ENCODE measurements around the gene CACNA1C. TPM values are rescaled to one million over a fixed set of nuclear protein-coding genes. Genes with fewer than 3 reads are reported as not detected.

CACNA1C gene
- total RNA-seq, 2 experiments from 2014 or later, result 0.69 to 1.4 TPM

DNA sequence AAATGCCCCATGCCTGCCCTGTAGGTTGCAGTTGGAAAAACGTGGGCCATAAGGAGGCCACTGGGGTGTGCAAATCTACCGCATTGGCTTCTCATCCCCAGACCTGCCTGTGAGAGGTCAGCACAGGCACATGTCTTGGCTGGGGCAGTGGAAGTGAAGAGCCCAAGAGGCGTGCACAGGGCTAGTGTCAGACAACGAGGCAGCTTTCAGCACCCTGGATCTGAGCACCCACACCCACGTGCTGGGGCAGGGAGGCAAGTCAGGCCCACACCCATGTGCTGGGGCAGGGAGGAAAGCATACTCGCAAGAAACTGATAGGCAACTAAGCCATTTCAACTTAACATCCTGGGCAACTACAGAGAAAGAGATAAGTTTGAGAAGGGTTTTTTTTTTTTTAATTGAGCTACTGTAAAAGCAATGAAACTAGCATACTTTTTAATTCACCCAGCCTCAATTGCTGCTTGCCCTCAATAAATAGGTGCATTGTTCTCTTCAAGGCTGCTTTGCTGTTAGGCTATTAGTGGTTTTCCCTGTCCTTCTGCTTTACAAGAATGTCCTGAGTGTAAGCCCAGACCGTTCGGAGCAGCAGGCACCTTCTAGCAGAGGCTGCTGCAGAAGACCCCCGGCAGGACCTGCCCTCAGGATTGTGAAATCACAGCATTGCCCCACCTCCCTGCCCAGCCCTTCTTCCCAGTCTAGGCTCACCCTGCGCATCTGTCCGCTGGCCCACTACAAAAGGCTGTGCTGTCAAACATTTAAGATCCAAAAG is 386.7 kb downstream of the CACNA1C start:
- DNase-seq (ENCODE audit: low spot score), result no peak
- intact Hi-C loops (cut with micrococcal nuclease; ENCODE audit: unreplicated experiment), result no loop called here
- H4K20me1 ChIP-seq (ENCODE audit: insufficient read depth, low read length), result no peaks in the 10 kb centered on the region
- no peak overlapping the region for H3K4me3 ChIP-seq (ENCODE audit: low read depth, low read length, poor library complexity, severe bottlenecking)
- no peaks in the 10 kb centered on the region for H3K9me3 ChIP-seq (ENCODE audit: low read length)
- BruUV-seq (replicated peaks), result no TSS peak
- no peaks in the 10 kb centered on the region for H3K79me2 ChIP-seq (ENCODE audit: insufficient read depth, low read depth, low read length)
- H3K4me2 ChIP-seq (ENCODE audit: low read length), result no peak overlapping the region
- no peak overlapping the region for H3K27ac ChIP-seq (ENCODE audit: low read depth, low read length, poor library complexity, severe bottlenecking)
- no peaks in the 10 kb centered on the region for H3K36me3 ChIP-seq (ENCODE audit: insufficient read depth, low read length)
- TF ChIP-seq, protein P1, sequence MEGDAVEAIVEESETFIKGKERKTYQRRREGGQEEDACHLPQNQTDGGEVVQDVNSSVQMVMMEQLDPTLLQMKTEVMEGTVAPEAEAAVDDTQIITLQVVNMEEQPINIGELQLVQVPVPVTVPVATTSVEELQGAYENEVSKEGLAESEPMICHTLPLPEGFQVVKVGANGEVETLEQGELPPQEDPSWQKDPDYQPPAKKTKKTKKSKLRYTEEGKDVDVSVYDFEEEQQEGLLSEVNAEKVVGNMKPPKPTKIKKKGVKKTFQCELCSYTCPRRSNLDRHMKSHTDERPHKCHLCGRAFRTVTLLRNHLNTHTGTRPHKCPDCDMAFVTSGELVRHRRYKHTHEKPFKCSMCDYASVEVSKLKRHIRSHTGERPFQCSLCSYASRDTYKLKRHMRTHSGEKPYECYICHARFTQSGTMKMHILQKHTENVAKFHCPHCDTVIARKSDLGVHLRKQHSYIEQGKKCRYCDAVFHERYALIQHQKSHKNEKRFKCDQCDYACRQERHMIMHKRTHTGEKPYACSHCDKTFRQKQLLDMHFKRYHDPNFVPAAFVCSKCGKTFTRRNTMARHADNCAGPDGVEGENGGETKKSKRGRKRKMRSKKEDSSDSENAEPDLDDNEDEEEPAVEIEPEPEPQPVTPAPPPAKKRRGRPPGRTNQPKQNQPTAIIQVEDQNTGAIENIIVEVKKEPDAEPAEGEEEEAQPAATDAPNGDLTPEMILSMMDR (conservative IDR thresholded peaks at IDR 0.05; ENCODE audit: low read length), result no peak
- TF ChIP-seq EZH2phosphoT487 (IDR thresholded peaks at IDR 0.05; ENCODE audit: borderline replicate concordance, low read depth, low read length), result no peak
- ChIA-PET CTCF (ENCODE audit: unreplicated experiment) (no interaction called here), POLR2A (interaction anchor here (0.6 kb wide), 1 partner anchor 1335 kb away, joined by 3 read pairs; no protein-coding TSS in a partner anchor)
- no peaks in the 10 kb centered on the region for H3K4me1 ChIP-seq (ENCODE audit: insufficient read depth, low read length, poor library complexity, severe bottlenecking)
- no peaks in the 10 kb centered on the region for H3K9me2 ChIP-seq (ENCODE audit: insufficient read depth, low read length)
- no peak overlapping the region for H2AFZ ChIP-seq (ENCODE audit: low read length)

DNA sequence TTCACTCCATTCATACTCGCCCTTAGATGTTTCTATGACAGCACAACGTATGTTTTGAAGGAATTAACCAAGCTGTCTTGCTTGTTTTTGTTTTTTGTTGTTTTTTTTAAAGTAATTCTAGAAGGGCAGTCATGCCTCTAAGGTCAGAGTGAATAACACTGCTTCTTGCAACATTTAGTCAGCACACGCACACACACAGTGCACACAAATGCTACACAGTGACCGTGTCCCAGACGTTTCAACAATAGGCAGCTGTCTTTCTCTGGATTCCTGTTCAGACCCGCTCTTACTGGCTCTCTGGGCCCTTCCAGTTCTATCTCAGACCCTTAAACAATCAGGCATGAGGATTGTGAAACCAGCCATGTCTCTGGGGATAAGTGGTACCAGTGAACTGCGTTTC is 391.0 kb downstream of the CACNA1C start:
- Histone ChIP-seq H3K4me1 (ENCODE audit: insufficient read depth, low read length, poor library complexity, severe bottlenecking) (no peaks in the 10 kb centered on the region), H4K20me1 (ENCODE audit: insufficient read depth, low read length) (no peaks in the 10 kb centered on the region), H3K4me2 (ENCODE audit: low read length) (no peak overlapping the region), H3K9me3 (ENCODE audit: low read length) (no peaks in the 10 kb centered on the region), H3K9me2 (ENCODE audit: insufficient read depth, low read length) (no peaks in the 10 kb centered on the region), H3K27ac (ENCODE audit: low read depth, low read length, poor library complexity, severe bottlenecking) (no peak overlapping the region), H3K36me3 (ENCODE audit: insufficient read depth, low read length) (no peaks in the 10 kb centered on the region), H2AFZ (ENCODE audit: low read length) (no peak overlapping the region), H3K79me2 (ENCODE audit: insufficient read depth, low read depth, low read length) (no peaks in the 10 kb centered on the region), H3K4me3 (ENCODE audit: low read depth, low read length, poor library complexity, severe bottlenecking) (no peak overlapping the region)
- no peak for DNase-seq (ENCODE audit: low spot score)
- intact Hi-C loops (cut with micrococcal nuclease; ENCODE audit: unreplicated experiment), result no loop called here
- CTCF ChIA-PET (ENCODE audit: unreplicated experiment), result no interaction called here
- POLR2A ChIA-PET, result no interaction called here
- no peak for TF ChIP-seq EZH2phosphoT487 (IDR thresholded peaks at IDR 0.05; ENCODE audit: borderline replicate concordance, low read depth, low read length)
- TF ChIP-seq, protein P1 (conservative IDR thresholded peaks at IDR 0.05; ENCODE audit: low read length), result no peak
- BruUV-seq (replicated peaks), result no TSS peak

DNA sequence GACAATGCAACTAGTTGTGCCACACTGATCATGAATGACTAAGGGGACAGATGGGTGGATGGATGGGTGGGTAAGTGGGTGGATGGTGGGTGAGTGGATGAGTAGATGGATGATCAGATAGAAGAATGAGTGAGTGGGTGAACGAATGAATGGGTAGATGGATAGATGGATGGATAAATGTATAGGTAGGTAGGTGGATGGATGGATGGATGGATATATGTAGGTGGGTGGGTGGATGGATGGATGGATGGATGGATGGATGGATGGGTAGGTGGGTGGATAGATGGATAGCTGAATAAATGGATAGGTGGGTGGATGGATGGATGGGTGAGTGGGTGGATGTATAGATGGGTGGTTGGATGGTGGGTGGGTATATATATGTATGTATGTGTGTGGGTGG is 393.2 kb downstream of the CACNA1C start:
- H3K4me1 ChIP-seq (ENCODE audit: insufficient read depth, low read length, poor library complexity, severe bottlenecking), result no peaks in the 10 kb centered on the region
- H3K27ac ChIP-seq (ENCODE audit: low read depth, low read length, poor library complexity, severe bottlenecking), result no peak overlapping the region
- no peak overlapping the region for H3K4me3 ChIP-seq (ENCODE audit: low read depth, low read length, poor library complexity, severe bottlenecking)
- BruUV-seq (replicated peaks), result no TSS peak
- H3K4me2 ChIP-seq (ENCODE audit: low read length), result no peak overlapping the region
- intact Hi-C loops (cut with micrococcal nuclease; ENCODE audit: unreplicated experiment), result no loop called here
- H3K36me3 ChIP-seq (ENCODE audit: insufficient read depth, low read length), result no peaks in the 10 kb centered on the region
- no peaks in the 10 kb centered on the region for H3K79me2 ChIP-seq (ENCODE audit: insufficient read depth, low read depth, low read length)
- H4K20me1 ChIP-seq (ENCODE audit: insufficient read depth, low read length), result no peaks in the 10 kb centered on the region
- H2AFZ ChIP-seq (ENCODE audit: low read length), result no peak overlapping the region
- ChIA-PET CTCF (ENCODE audit: unreplicated experiment) (no interaction called here), POLR2A (no interaction called here)
- no peak for DNase-seq (ENCODE audit: low spot score)
- TF ChIP-seq, protein P1 (conservative IDR thresholded peaks at IDR 0.05; ENCODE audit: low read length), result no peak
- TF ChIP-seq EZH2phosphoT487 (IDR thresholded peaks at IDR 0.05; ENCODE audit: borderline replicate concordance, low read depth, low read length), result no peak
- H3K9me2 ChIP-seq (ENCODE audit: insufficient read depth, low read length), result no peaks in the 10 kb centered on the region
- H3K9me3 ChIP-seq (ENCODE audit: low read length), result no peaks in the 10 kb centered on the region
